H1 (cell line): ENCODE results near the gene DSTN. TPM values are rescaled to one million over a fixed set of nuclear protein-coding genes. Genes with fewer than 3 reads are reported as not detected.

ENCODE experiments used
- CTCF ChIA-PET: fragments of 300-600 bp; sonication (Branson Sonifier 250); formaldehyde crosslinking; loops from one replicate; lab custom pipeline; 2021; ENCODE audit not compliant: partially characterized antibody; lab: Charles Lee
- POLR2A ChIA-PET: fragments of 300-600 bp; sonication (Branson Sonifier 250); formaldehyde crosslinking; loops from one replicate; lab custom pipeline; 2021; ENCODE audit warnings: inconsistent platforms; ENCODE audit not compliant: partially characterized antibody; lab: Charles Lee
- DNase-seq, 2 experiments: peaks; one replicate each; pipeline versions ENCODE4 v3.0.0 to v3.0.0-alpha.2; 2010 to 2022; ENCODE audit warnings: low spot score in 2 of 2, low read depth in 1 of 2, mixed read lengths in 1 of 2
- FAIRE-seq: peaks from 2 replicates; lab custom pipeline; 2011; peaks lifted over from hg19 to GRCh38; lab: Jason Lieb, UNC
- H2AFZ ChIP-seq: 2 replicates; pipeline ENCODE4 v1.8.1; 2012; ENCODE audit warnings: low read length, inconsistent platforms
- H2AK5ac ChIP-seq: 2 replicates; pipeline ENCODE4 v1.6.1; 2013; ENCODE audit warnings: low read depth, low read length
- H2BK120ac ChIP-seq: replicated peaks from 2 replicates; pipeline ENCODE3; 2013; ENCODE audit warnings: low read depth, low read length, inconsistent platforms
- H2BK12ac ChIP-seq: 2 replicates; pipeline ENCODE4 v1.6.1; 2013; ENCODE audit warnings: low read depth, low read length
- H2BK15ac ChIP-seq: 2 replicates; pipeline ENCODE4 v1.6.1; 2013; ENCODE audit warnings: low read length
- H2BK20ac ChIP-seq: 2 replicates; pipeline ENCODE4 v1.6.1; 2013; ENCODE audit warnings: low read length
- H2BK5ac ChIP-seq: 2 replicates; pipeline ENCODE4 v1.6.1; 2013; ENCODE audit warnings: low read depth, low read length
- H3K14ac ChIP-seq: 2 replicates; pipeline ENCODE4 v1.6.1; 2013; ENCODE audit warnings: inconsistent platforms; ENCODE audit not compliant: insufficient read length
- H3K18ac ChIP-seq: 2 replicates; pipeline ENCODE4 v1.6.1; 2013; ENCODE audit warnings: low read length; ENCODE audit errors: extremely low read depth
- H3K23ac ChIP-seq: 2 replicates; pipeline ENCODE4 v1.6.1; 2013; ENCODE audit warnings: inconsistent platforms; ENCODE audit not compliant: insufficient read length
- H3K23me2 ChIP-seq: 2 replicates; pipeline ENCODE4 v1.6.1; 2013; ENCODE audit warnings: low read depth, low read length
- H3K27ac ChIP-seq: 2 replicates; pipeline ENCODE4 v1.6.1; 2011; ENCODE audit warnings: low read depth, low read length, inconsistent platforms
- H3K27me3 ChIP-seq, 4 experiments: replicated peaks in 1 of 4; 1 replicate in 1 of 4; 2 replicates in 3 of 4; pipeline versions ENCODE4 v1.6.1 to v1.8.1; 2011 to 2013; ENCODE audit warnings: low read length in 3 of 4, mild to moderate bottlenecking in 3 of 4, inconsistent platforms in 2 of 4, mixed read lengths in 2 of 4, moderate library complexity in 1 of 4; ENCODE audit not compliant: control insufficient read depth in 3 of 4, insufficient read depth in 3 of 4; ENCODE audit errors: extremely low read depth in 1 of 4
- H3K36me3 ChIP-seq, 4 experiments: 2 replicates each; pipeline versions ENCODE4 v1.6.1 to v1.8.1; 2011 to 2013; ENCODE audit warnings: mild to moderate bottlenecking in 4 of 4, low read length in 3 of 4, moderate library complexity in 2 of 4, control low read depth in 1 of 4, inconsistent platforms in 1 of 4; ENCODE audit not compliant: insufficient read depth in 4 of 4, control insufficient read depth in 2 of 4
- H3K4ac ChIP-seq: replicated peaks from 2 replicates; pipeline ENCODE3; 2013; ENCODE audit warnings: low read length, low read depth, mixed read lengths, inconsistent platforms; ENCODE audit not compliant: insufficient read length
- H3K4me1 ChIP-seq, 4 experiments: replicated peaks in 1 of 4; 1 replicate in 1 of 4; 2 replicates in 3 of 4; pipeline versions ENCODE4 v1.6.1 to v1.8.1; 2011 to 2013; ENCODE audit warnings: low read length in 3 of 4, inconsistent platforms in 2 of 4, mixed read lengths in 1 of 4; ENCODE audit not compliant: insufficient read depth in 4 of 4, control insufficient read depth in 3 of 4
- H3K4me2 ChIP-seq, 2 experiments: 2 replicates each; pipeline versions ENCODE4 v1.6.1 to v1.8.1; 2011 to 2013; ENCODE audit warnings: low read depth in 2 of 2, low read length in 2 of 2, control low read depth in 1 of 2, inconsistent platforms in 1 of 2, mild to moderate bottlenecking in 1 of 2; ENCODE audit not compliant: insufficient read depth in 1 of 2
- H3K4me3 ChIP-seq, 4 experiments: fragments of 200-600, 300-600 bp in 1 of 4; sonication (generic), shearing (Covaris generic), sonication (Bioruptor Twin) in 1 of 4; 2 replicates each; pipeline versions ENCODE4 v1.5.1 to v1.8.1; 2011 to 2016; ENCODE audit warnings: low read length in 4 of 4, low read depth in 3 of 4, control low read depth in 2 of 4, inconsistent platforms in 2 of 4, mild to moderate bottlenecking in 2 of 4, mixed read lengths in 1 of 4, moderate library complexity in 1 of 4; ENCODE audit not compliant: insufficient read depth in 2 of 4; ENCODE audit errors: extremely low read depth in 1 of 4
- H3K56ac ChIP-seq: replicated peaks from 2 replicates; pipeline ENCODE3; 2013; ENCODE audit warnings: low read depth, mild to moderate bottlenecking, mixed read lengths, low read length, inconsistent platforms; ENCODE audit not compliant: insufficient read length
- H3K79me1 ChIP-seq: 2 replicates; pipeline ENCODE4 v1.6.1; 2013; ENCODE audit warnings: low read depth, low read length, control low read depth
- H3K79me2 ChIP-seq, 2 experiments: 2 replicates each; pipeline versions ENCODE4 v1.6.1 to v1.8.1; 2012 to 2013; ENCODE audit warnings: low read length in 2 of 2, mild to moderate bottlenecking in 2 of 2, inconsistent platforms in 1 of 2; ENCODE audit not compliant: insufficient read depth in 2 of 2, control insufficient read depth in 1 of 2
- H3K9ac ChIP-seq, 4 experiments: replicated peaks in 1 of 4; 1 replicate in 1 of 4; 2 replicates in 3 of 4; pipeline versions ENCODE4 v1.6.1 to v1.8.1; 2011 to 2013; ENCODE audit warnings: low read depth in 3 of 4, low read length in 3 of 4, control low read depth in 2 of 4, mild to moderate bottlenecking in 2 of 4, moderate library complexity in 2 of 4, inconsistent platforms in 1 of 4; ENCODE audit errors: extremely low read depth in 1 of 4
- H3K9me3 ChIP-seq, 2 experiments: 2 replicates each; pipeline versions ENCODE4 v1.6.1 to v1.8.1; 2012 to 2013; ENCODE audit warnings: mild to moderate bottlenecking in 2 of 2, moderate library complexity in 2 of 2, control low read depth in 1 of 2, inconsistent platforms in 1 of 2, low read depth in 1 of 2, low read length in 1 of 2, mixed read lengths in 1 of 2; ENCODE audit not compliant: insufficient read depth in 2 of 2
- H4K20me1 ChIP-seq, 2 experiments: replicated peaks in 1 of 2; 2 replicates each; pipeline versions ENCODE3 to v1.8.1; 2011 to 2013; ENCODE audit warnings: inconsistent platforms in 2 of 2, low read length in 2 of 2, mild to moderate bottlenecking in 1 of 2; ENCODE audit not compliant: insufficient read depth in 2 of 2, control insufficient read depth in 1 of 2
- H4K5ac ChIP-seq: 2 replicates; pipeline ENCODE4 v1.6.1; 2013; ENCODE audit warnings: low read length, low read depth, mixed read lengths, inconsistent platforms; ENCODE audit not compliant: insufficient read length
- H4K8ac ChIP-seq: 2 replicates; pipeline ENCODE4 v1.8.0; 2013; ENCODE audit warnings: mild to moderate bottlenecking, moderate library complexity, low read length, inconsistent platforms; ENCODE audit not compliant: insufficient read depth; ENCODE audit errors: extremely low read depth
- H4K91ac ChIP-seq: replicated peaks from 2 replicates; pipeline ENCODE3; 2013; ENCODE audit warnings: low read length, mixed read lengths, inconsistent platforms; ENCODE audit not compliant: insufficient read length
- BRCA1 ChIP-seq: IDR thresholded peaks from 2 replicates; pipeline ENCODE4 v1.6.1; 2012; ENCODE audit warnings: low read depth, low read length, improper control_type of control experiment
- CTCF ChIP-seq, 3 experiments: IDR thresholded peaks; 1 replicate in 2 of 3; 2 replicates in 1 of 3; pipeline versions ENCODE4 v1.5.1 to v1.6.1; 2011; ENCODE audit warnings: low read length in 3 of 3, mild to moderate bottlenecking in 3 of 3, inconsistent platforms in 2 of 3, low read depth in 1 of 3, moderate library complexity in 1 of 3; ENCODE audit not compliant: insufficient read depth in 1 of 3; ENCODE audit errors: control extremely low read depth in 1 of 3
- GTF2F1 ChIP-seq: IDR thresholded peaks from 2 replicates; pipeline ENCODE4 v1.6.1; 2012; ENCODE audit warnings: low read depth, low read length, improper control_type of control experiment, borderline replicate concordance
- JUND ChIP-seq: IDR thresholded peaks from 2 replicates; pipeline ENCODE4 v1.6.1; 2011; ENCODE audit warnings: mild to moderate bottlenecking, improper control_type of control experiment, low read length
- KDM5A ChIP-seq: fragments of 200-600 bp; IDR thresholded peaks from 2 replicates; pipeline ENCODE4 v1.7.1; 2012; ENCODE audit warnings: mild to moderate bottlenecking, low read length, inconsistent platforms, mixed read lengths
- TCF12 ChIP-seq: IDR thresholded peaks from 2 replicates; pipeline ENCODE4 v1.6.1; 2011; ENCODE audit warnings: low read depth, mild to moderate bottlenecking, low read length
- WGBS, 2 experiments: shearing (Covaris generic) in 1 of 2; methylation state at CpG; one replicate each; pipeline versions ENCODE4 v1.1.6 to v1.1.7; 2013 to 2015; ENCODE audit warnings: low lambda C conversion rate in 2 of 2, mixed read lengths in 2 of 2, inconsistent platforms in 1 of 2, low coverage in 1 of 2, missing lambda C conversion rate in 1 of 2; ENCODE audit not compliant: insufficient replicate concordance in 2 of 2, insufficient coverage in 1 of 2, insufficient read length in 1 of 2; ENCODE audit errors: extremely low coverage in 1 of 2, missing lambda C conversion rate in 1 of 2; 5-methylcytosine and 5-hydroxymethylcytosine counted together
- polyA plus RNA-seq, 7 experiments: library from polyadenylated mRNA; depleted of rRNA in 3 of 7; stranded (reverse) in 5 of 7; unstranded in 2 of 7; fragments of >200 nt in 5 of 7; fragments of 200-250 nt in 2 of 7; gene quantifications; 1 replicate in 5 of 7; 2 replicates in 1 of 7; 4 replicates in 1 of 7; pipeline versions ENCODE4 v1.2.1 to v1.2.3, GENCODE V29; 2011 to 2013; ENCODE audit warnings: missing spikeins in 2 of 7, mixed read lengths in 2 of 7
- total RNA-seq: library from RNA; stranded (reverse); fragmentation: NEBNext Ultra II Directional; extraction: Animal tissue kit (Norgen Biotek cat#: 25700); gene quantifications from 2 replicates; pipeline ENCODE4 v1.2.1, GENCODE V29; 2021

The DSTN gene
- total and polyA plus RNA-seq, 2 of the 8 experiments (the other 6 are each of a cell fraction or from before 2014, with no cell fraction given): 43.3 to 208 TPM

GRCh38 chr20:17618673-17619013, 48.8 kb downstream of the DSTN start:
- H4K20me1 ChIP-seq: peaks cover 2 to 6% of the 10 kb centered on the region in 2 experiments
- no peak overlapping the region for H2AFZ ChIP-seq
- H3K4me3 ChIP-seq: no peak overlapping the region
- H3K79me2 ChIP-seq: no peaks in the 10 kb centered on the region
- no peaks in the 10 kb centered on the region for H3K27me3 ChIP-seq
- H3K27ac ChIP-seq: no peak overlapping the region
- ChIA-PET POLR2A (interaction anchor here (0.6 to 2.0 kb wide), 2 partner anchors 55 to 110 kb away, joined by 3 to 4 read pairs; no protein-coding TSS in a partner anchor), CTCF (interaction anchor here (0.6 to 10.0 kb wide), 26 partner anchors 12 to 494 kb away, joined by 3 to 114 read pairs (median 10); partner anchors contain the start of gene DSTN)
- H4K5ac ChIP-seq: no peak overlapping the region
- DNase-seq (no peak), FAIRE-seq (no peak)
- no peak overlapping the region for H3K18ac ChIP-seq
- H2BK5ac ChIP-seq: no peak overlapping the region
- no peak overlapping the region for H3K14ac ChIP-seq
- H2BK15ac ChIP-seq: no peak overlapping the region
- 89% methylated on average over 10 of the region's 10 CpGs; no CpG with 5 or more reads in 1 of the 2 experiments for WGBS, 2 experiments
- no peak overlapping the region for H4K91ac ChIP-seq
- H3K23me2 ChIP-seq: no peaks in the 10 kb centered on the region
- H3K56ac ChIP-seq: no peak overlapping the region
- H2BK120ac ChIP-seq: no peak overlapping the region
- no peak overlapping the region for H3K23ac ChIP-seq
- H3K4me1 ChIP-seq: peaks cover 0 to 2% (median 0%) of the 10 kb centered on the region in 4 experiments; a peak in 2 of 7 replicates
- H3K79me1 ChIP-seq: no peaks in the 10 kb centered on the region
- H3K4ac ChIP-seq: no peak overlapping the region
- H3K9ac ChIP-seq: no peak overlapping the region
- H3K36me3 ChIP-seq: peaks cover 5 to 58% (median 27%) of the 10 kb centered on the region in 4 experiments
- H4K8ac ChIP-seq: no peak overlapping the region
- no peak overlapping the region for H2BK20ac ChIP-seq
- H3K9me3 ChIP-seq: no peaks in the 10 kb centered on the region
- TF ChIP-seq TCF12 (no peak), KDM5A (no peak), GTF2F1 (no peak), BRCA1 (no peak), JUND (no peak), CTCF (IDR thresholded peaks at IDR 0.05; ENCODE audit: control extremely low read depth in 1 of 3, insufficient read depth in 1 of 3, low read depth in 1 of 3, low read length in 3 of 3) (no peak)
- TF ChIP-seq, all 59 proteins: peak for 0
- no peak overlapping the region for H2BK12ac ChIP-seq
- no peak overlapping the region for H2AK5ac ChIP-seq
- H3K4me2 ChIP-seq: no peak overlapping the region
